Measurements from ENCODE around the gene BRCA2. TPM values are rescaled to one million over a fixed set of nuclear protein-coding genes. Genes with fewer than 3 reads are reported as not detected.

Gene BRCA2
- total RNA-seq, 1 experiment from 2014 or later = 21.6 TPM

DNA sequence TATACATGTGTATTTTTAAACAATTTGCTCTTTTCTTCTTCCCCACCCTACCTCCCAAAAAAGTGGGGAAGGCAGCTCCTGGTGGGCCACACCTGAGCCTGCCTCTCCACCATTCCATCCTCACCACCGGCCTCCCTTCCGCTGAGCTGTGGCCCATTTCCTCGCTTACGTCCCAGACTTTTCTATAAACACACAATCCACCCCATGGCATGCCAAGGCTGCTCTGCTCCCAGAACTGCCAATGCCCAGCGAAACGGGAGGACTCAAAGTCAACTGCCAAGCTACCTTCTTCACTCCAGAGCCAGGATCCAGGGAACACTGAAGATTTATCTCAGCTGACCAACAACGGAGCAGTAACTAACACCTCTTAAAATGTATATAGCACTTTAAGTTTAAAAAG, 109.8 kb downstream of the BRCA2 start (continued):
- TF ChIP-seq RORB (CRISPR knock-in tag; IDR thresholded peaks at IDR 0.05) (no peak), FOXJ3 (CRISPR knock-in tag; IDR thresholded peaks at IDR 0.05; ENCODE audit: borderline replicate concordance) (no peak)

DNA sequence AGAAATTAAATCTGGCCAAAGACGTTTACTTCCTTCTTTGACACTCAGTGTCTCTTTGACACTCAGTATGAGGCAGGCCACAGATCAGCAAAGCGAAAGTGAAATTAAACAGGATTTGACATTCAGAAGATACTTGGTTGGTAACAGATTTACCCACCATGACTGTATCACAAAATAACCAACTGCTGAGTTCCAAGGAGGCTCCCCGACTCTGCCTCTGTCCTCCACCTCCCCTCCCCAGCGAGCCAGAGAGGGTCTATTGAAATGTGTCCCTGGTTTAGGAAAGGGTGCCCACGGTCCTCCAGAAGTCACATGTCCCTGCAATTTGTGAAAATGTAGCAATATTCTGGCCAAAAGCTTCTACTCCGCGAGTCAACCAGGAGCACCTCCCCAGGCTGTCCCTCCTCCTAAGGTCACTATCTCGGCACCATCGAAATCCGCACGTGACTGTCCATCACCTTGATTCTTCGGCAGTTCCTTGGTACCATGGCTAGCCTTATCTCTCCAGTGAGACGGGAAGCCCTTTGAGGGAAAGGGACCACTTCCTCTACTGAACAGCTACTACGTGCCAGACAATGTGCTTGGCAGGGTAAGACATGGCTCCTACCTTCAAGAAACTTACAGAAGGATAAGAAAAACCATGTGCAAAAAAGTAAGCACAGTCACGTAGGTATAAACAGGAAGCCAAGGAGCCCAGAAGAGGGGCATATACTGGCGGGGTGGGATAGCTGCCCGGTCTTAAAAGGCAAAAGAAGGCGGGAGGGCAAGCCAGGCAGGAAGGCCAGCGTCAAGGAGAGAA, 111.1 kb downstream of the BRCA2 start:
- Mint-ChIP-seq H3K27ac (no peak overlapping the region), H3K27me3 (ENCODE audit: low read depth) (peaks cover 11% of the 10 kb centered on the region), H3K36me3 (no peaks in the 10 kb centered on the region), H3K4me3 (peak overlapping the region; percentile 72), H3K4me1 (peaks cover 29% of the 10 kb centered on the region), H3K9me3 (no peaks in the 10 kb centered on the region)
- POLR2A ChIA-PET = interaction anchor here (2.2 kb wide), 1 partner anchor 18 kb away, joined by 9 read pairs; no protein-coding TSS in a partner anchor
- TF ChIP-seq, protein P1, sequence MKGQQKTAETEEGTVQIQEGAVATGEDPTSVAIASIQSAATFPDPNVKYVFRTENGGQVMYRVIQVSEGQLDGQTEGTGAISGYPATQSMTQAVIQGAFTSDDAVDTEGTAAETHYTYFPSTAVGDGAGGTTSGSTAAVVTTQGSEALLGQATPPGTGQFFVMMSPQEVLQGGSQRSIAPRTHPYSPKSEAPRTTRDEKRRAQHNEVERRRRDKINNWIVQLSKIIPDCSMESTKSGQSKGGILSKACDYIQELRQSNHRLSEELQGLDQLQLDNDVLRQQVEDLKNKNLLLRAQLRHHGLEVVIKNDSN (CRISPR knock-in tag; IDR thresholded peaks at IDR 0.05) = 0 out of 2 replicates have a peak, but pooled peaks have one; percentile 42
- TF ChIP-seq, protein P2, sequence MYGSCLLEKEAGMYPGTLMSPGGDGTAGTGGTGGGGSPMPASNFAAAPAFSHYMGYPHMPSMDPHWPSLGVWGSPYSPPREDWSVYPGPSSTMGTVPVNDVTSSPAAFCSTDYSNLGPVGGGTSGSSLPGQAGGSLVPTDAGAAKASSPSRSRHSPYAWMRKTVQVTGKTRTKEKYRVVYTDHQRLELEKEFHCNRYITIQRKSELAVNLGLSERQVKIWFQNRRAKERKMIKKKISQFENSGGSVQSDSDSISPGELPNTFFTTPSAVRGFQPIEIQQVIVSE (CRISPR knock-in tag; IDR thresholded peaks at IDR 0.05; ENCODE audit: borderline replicate concordance) = no peak
- no peak for DNase-seq (ENCODE audit: low spot score)
- ATAC-seq = no peak
- CTCF ChIA-PET = no interaction called here

DNA sequence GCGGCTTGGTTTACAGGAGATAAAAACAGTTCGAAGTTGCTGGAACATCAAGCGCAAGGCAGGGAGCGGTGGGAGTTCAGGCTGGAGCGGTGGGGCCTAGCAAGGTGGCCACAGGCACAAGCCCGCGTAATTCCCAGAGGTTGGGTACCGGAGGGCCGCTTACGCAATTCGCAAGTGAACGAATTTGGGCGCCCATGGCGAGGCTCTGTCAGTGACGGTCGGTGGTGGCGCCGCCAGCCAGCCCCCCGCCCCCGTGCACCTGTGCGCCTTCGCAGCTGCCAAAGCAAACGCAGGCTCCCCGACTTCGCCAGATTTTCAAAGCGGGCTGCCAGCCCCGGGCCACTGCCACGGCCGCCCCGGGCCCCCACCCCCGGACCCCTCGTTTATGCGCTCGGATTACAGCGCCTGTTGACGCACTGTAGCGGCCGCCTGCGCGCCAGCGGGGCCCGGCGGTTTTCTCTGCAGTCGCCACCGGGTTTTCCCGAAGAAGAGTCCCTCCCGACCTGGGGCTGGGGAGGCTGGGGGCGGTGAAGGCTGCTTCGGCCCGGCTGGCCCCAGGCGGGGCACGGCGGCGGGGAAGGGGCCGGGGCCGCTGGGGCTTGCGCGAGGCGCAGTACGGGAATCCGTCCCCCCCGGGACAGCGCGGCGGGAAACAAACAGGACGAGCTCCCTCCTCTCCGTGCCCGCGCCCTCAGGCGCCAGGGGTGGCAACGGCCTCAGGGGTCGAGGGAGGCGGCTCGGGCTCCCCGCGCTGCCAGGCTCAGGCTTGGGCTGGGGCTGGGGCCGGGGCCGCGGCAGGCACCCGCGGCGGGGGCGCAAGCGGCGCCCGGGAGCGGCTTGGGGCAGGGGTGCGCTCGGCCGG, 111.9 kb downstream of the BRCA2 start:
- Mint-ChIP-seq H3K36me3 (no peaks in the 10 kb centered on the region), H3K9me3 (no peaks in the 10 kb centered on the region), H3K4me1 (peaks cover 29% of the 10 kb centered on the region), H3K27ac (no peak overlapping the region), H3K27me3 (ENCODE audit: low read depth) (peaks cover 11% of the 10 kb centered on the region), H3K4me3 (peak overlapping the region; percentile 72)
- POLR2A ChIA-PET = interaction anchor here (1.0 to 2.2 kb wide), 3 partner anchors 19 to 112 kb away, joined by 3 to 9 read pairs (median 3); partner anchors contain the start of genes BRCA2 and ZAR1L
- CTCF ChIA-PET = interaction anchor here (0.6 to 1.7 kb wide), 6 partner anchors 13 to 426 kb away, joined by 3 to 6 read pairs (median 4); partner anchors contain the start of gene PDS5B
- peak; percentile 77 for DNase-seq (ENCODE audit: low spot score)
- ATAC-seq = peak; percentile 58
- TF ChIP-seq, protein P3, sequence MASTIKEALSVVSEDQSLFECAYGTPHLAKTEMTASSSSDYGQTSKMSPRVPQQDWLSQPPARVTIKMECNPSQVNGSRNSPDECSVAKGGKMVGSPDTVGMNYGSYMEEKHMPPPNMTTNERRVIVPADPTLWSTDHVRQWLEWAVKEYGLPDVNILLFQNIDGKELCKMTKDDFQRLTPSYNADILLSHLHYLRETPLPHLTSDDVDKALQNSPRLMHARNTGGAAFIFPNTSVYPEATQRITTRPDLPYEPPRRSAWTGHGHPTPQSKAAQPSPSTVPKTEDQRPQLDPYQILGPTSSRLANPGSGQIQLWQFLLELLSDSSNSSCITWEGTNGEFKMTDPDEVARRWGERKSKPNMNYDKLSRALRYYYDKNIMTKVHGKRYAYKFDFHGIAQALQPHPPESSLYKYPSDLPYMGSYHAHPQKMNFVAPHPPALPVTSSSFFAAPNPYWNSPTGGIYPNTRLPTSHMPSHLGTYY (CRISPR knock-in tag; IDR thresholded peaks at IDR 0.05) = no peak
- TF ChIP-seq, protein P4, sequence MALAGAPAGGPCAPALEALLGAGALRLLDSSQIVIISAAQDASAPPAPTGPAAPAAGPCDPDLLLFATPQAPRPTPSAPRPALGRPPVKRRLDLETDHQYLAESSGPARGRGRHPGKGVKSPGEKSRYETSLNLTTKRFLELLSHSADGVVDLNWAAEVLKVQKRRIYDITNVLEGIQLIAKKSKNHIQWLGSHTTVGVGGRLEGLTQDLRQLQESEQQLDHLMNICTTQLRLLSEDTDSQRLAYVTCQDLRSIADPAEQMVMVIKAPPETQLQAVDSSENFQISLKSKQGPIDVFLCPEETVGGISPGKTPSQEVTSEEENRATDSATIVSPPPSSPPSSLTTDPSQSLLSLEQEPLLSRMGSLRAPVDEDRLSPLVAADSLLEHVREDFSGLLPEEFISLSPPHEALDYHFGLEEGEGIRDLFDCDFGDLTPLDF (CRISPR knock-in tag; IDR thresholded peaks at IDR 0.05) = 0 out of 2 replicates have a peak, but pooled peaks have one; percentile 17
- TF ChIP-seq RELA (CRISPR knock-in tag; IDR thresholded peaks at IDR 0.05; ENCODE audit: borderline replicate concordance) (no peak), PRRX2 (CRISPR knock-in tag; IDR thresholded peaks at IDR 0.05) (no peak), FOXK1 (CRISPR knock-in tag; IDR thresholded peaks at IDR 0.05) (0 out of 2 replicates have a peak, but pooled peaks have one; percentile 7)
- TF ChIP-seq, protein P5, sequence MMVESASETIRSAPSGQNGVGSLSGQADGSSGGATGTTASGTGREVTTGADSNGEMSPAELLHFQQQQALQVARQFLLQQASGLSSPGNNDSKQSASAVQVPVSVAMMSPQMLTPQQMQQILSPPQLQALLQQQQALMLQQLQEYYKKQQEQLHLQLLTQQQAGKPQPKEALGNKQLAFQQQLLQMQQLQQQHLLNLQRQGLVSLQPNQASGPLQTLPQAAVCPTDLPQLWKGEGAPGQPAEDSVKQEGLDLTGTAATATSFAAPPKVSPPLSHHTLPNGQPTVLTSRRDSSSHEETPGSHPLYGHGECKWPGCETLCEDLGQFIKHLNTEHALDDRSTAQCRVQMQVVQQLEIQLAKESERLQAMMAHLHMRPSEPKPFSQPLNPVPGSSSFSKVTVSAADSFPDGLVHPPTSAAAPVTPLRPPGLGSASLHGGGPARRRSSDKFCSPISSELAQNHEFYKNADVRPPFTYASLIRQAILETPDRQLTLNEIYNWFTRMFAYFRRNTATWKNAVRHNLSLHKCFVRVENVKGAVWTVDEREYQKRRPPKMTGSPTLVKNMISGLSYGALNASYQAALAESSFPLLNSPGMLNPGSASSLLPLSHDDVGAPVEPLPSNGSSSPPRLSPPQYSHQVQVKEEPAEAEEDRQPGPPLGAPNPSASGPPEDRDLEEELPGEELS (CRISPR knock-in tag; IDR thresholded peaks at IDR 0.05) = no peak
- TF ChIP-seq, protein P6, sequence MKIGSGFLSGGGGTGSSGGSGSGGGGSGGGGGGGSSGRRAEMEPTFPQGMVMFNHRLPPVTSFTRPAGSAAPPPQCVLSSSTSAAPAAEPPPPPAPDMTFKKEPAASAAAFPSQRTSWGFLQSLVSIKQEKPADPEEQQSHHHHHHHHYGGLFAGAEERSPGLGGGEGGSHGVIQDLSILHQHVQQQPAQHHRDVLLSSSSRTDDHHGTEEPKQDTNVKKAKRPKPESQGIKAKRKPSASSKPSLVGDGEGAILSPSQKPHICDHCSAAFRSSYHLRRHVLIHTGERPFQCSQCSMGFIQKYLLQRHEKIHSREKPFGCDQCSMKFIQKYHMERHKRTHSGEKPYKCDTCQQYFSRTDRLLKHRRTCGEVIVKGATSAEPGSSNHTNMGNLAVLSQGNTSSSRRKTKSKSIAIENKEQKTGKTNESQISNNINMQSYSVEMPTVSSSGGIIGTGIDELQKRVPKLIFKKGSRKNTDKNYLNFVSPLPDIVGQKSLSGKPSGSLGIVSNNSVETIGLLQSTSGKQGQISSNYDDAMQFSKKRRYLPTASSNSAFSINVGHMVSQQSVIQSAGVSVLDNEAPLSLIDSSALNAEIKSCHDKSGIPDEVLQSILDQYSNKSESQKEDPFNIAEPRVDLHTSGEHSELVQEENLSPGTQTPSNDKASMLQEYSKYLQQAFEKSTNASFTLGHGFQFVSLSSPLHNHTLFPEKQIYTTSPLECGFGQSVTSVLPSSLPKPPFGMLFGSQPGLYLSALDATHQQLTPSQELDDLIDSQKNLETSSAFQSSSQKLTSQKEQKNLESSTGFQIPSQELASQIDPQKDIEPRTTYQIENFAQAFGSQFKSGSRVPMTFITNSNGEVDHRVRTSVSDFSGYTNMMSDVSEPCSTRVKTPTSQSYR (CRISPR knock-in tag; IDR thresholded peaks at IDR 0.05) = no peak
- TF ChIP-seq, protein P7, sequence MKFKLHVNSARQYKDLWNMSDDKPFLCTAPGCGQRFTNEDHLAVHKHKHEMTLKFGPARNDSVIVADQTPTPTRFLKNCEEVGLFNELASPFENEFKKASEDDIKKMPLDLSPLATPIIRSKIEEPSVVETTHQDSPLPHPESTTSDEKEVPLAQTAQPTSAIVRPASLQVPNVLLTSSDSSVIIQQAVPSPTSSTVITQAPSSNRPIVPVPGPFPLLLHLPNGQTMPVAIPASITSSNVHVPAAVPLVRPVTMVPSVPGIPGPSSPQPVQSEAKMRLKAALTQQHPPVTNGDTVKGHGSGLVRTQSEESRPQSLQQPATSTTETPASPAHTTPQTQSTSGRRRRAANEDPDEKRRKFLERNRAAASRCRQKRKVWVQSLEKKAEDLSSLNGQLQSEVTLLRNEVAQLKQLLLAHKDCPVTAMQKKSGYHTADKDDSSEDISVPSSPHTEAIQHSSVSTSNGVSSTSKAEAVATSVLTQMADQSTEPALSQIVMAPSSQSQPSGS (CRISPR knock-in tag; IDR thresholded peaks at IDR 0.05; ENCODE audit: borderline replicate concordance, low read depth) = no peak
- TF ChIP-seq, protein P8, sequence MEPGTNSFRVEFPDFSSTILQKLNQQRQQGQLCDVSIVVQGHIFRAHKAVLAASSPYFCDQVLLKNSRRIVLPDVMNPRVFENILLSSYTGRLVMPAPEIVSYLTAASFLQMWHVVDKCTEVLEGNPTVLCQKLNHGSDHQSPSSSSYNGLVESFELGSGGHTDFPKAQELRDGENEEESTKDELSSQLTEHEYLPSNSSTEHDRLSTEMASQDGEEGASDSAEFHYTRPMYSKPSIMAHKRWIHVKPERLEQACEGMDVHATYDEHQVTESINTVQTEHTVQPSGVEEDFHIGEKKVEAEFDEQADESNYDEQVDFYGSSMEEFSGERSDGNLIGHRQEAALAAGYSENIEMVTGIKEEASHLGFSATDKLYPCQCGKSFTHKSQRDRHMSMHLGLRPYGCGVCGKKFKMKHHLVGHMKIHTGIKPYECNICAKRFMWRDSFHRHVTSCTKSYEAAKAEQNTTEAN (CRISPR knock-in tag; IDR thresholded peaks at IDR 0.05) = no peak
- TF ChIP-seq, protein P9, sequence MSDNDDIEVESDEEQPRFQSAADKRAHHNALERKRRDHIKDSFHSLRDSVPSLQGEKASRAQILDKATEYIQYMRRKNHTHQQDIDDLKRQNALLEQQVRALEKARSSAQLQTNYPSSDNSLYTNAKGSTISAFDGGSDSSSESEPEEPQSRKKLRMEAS (CRISPR knock-in tag; IDR thresholded peaks at IDR 0.05) = peak; percentile 70; the same call in 1 of the 2 replicates

Measured in WTC11 (cell line).